Measurements from ENCODE around the gene ITFG1.
"Not testable (repeated sequence)": the region's sequence is repeated elsewhere in the genome, so short reads cannot be mapped to it uniquely, and the experiment has no call there.

The ITFG1 gene

DNA sequence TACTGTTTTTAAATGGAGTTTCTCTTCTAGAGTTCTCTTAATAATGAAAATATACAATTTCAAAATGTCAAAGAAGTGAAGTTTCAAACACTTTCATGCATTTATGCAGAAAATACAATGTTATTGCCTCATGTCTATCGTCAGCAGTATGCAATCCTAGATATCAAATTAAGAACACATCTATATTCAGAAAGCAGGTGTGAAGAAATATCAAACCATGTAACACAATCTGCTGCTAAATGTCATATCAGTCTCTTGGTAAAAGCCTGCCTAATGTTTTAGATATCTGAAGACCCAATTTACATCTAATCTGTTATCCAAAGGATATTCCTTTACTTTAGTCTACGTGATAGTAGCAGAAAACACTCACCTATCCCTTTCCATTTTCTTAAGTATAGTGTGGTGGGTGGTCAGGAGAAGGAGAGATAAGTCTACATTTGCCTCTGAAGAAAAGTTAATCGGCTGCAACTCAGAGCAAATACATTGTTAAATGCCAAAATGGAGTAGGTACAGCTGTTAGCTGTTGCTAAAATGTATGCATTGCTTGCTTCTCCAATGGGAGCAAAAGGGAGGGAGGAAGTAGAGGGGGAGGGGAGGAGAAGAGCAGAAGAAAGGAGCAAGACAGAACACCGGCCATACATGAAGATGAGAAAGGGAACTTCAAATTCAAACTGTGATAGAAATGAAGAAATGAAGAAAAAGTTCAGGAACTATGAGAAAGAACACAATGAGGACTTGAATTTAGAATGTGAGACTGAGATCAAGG is 64.9 kb downstream of the ITFG1 start:
- DNase-seq = no peak

DNA sequence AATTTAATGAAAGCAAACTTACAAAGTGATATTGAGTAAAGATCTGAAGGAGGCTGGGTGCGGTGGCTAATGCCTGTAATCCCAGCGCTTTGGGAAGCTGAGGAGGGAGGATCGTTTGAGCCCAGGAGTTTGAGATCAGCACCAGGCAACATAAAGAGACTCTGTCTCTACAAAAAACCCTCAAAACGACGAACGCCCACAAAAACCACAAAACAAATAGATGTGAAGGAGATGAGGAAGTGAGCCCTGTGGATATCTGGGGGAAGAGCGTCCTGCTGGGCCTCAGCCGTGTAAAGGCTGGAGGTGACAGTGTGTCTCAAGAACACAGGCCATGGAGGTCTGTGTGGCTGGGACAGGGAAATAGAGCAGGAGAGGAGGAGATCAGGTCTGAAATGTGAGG is 68.8 kb downstream of the ITFG1 start:
- DNase-seq = no peak

DNA sequence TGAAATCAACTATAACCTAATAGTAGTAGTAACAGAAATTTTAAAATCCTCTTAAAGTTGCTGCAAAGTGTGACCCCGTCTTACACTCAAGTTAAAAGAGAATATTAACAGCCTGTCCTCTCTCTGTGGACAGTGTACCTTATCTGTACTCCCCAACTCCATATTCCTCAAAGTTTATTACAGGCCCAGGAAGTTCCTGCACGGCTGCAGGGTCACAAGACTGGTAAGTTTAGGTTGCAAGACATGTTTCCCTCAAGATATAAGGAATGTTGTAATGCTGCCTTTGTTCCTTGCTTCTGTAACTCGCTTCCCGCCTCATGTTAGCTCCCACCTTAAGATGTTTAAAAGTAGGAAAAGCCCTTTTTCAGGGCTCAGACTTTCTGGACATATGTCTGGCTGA is 72.2 kb downstream of the ITFG1 start:
- DNase-seq = no peak

DNA sequence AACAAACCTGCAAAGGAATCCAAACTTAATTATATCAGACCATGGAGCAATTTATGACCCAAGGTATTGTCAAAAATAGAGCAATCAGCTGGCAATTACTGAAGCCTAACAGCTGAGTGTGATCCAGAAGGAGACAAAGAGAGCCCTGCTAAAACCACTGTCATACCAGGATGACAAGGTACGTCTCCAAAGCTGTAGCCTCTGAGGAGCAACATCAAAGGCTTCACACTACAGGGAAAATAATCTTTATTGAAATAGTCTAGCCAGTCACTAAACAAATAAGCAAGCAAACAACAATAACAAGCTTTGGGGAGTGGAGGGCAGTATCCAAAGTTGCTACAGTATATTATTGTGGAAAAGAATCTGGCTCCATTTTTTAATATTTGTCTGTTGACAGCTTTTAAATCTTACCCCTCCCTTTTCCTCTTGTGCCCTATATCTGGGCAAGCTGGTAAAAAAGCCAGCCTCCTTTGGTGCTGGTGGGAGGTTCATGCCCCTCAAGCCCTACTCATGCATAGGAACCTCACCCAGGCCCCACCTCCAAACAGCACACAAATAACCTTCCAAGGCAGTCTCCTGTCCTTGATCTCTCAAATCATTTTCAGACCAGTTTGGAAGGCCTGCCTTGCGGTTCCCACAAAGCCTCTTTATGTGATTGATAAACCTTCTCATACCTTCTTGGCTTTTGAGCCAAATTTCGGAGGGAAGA is 73.7 kb downstream of the ITFG1 start:
- DNase-seq = no peak

DNA sequence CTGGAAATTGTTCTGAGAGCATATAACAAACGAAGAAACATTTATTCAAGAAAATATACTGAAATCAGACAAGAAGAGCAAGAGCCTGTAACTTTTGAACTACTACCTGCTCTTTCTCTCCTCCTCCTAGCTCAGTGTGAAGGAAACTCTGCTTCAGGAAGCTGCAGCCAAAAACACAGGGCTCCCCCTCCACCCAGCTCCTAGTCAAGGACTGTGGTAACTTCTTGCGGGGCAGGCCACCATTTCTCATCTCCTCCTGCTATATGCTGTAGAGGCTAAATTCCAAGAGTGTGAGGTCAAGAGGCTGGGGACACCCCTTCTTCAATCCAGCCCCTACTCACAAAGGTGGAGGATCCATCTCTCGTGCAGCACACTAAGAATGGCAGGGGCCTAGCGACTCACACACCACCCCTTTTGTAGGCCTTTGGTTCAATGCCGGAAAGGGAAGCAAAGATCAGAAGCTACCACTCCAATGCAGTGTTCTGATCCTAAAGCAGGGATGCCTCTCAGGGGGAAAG is 74.6 kb downstream of the ITFG1 start:
- DNase-seq = no peak

DNA sequence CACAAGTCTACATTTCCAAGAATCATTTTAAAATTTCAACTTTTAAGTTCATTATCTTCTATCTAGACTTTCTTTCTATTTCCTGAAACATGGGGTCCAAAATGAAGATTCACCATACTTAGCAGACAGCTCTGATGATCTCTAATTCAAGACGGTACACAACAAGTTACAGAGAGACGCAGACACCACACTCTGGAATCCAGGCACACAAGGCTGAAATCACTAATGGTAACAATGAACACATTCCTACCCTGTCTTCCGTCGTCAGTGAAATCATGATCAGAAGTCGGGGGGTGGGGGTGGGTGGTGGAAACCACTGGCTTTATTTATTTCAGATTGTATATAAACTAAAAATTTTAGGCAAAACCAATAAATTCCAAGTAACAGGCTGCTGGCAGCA is 78.5 kb downstream of the ITFG1 start:
- no peak for DNase-seq

DNA sequence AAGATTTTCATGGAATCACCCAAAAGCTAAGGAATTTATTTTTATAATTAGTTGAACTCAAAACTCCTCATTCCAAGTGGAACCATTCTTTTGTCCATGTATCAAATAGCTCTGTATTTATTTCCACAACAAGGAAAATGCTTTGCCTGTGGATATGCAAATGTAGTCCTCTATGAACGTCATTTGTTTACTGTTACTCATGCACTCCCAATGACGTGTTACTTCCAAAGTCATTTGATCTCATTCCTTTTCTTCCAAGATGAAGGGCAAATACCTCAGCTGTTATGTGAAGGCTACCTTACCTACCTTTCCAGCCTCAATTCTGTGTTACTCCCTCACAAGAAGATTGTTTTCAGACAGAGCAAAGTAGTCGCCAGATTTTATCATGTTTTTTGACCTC is 83.7 kb downstream of the ITFG1 start:
- no peak for DNase-seq

DNA sequence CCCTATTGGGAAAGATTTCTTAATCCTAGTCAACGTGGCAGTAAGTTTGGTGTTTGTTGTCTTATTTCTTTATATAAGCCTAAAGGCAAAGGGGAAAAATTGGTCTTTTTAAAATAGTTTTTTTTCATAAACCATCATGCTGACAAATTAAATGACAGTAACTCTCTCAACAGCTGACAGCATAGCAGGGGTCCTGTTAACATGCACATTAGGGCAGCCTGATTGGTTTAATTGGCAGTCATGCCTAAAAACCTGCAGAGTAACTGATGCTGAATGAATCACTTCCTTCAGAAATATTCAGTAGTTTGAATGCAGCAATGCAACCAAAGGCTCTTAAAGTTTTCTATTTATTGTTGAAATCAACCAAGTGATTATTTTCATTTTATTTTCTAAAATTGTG is 85.4 kb downstream of the ITFG1 start:
- no peak for DNase-seq

DNA sequence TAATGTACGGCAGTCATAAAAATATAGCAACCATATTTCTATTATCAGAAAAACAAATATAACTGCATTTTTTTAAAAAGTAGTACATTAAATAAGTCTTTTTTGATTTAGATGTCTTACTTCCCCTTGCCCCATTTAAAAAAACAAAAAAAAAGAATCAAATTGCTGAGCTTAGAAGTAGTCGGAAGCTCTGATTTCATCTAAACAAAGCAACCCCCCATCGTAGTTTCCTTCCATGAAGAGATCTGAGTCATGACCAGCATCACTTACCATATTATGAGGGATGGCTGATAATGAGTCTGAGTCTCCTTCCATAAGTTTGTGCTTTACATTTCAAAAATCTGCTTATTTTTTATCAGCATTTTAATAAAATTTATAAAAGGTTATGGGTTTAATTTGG is 86.2 kb downstream of the ITFG1 start:
- DNase-seq = no peak

DNA sequence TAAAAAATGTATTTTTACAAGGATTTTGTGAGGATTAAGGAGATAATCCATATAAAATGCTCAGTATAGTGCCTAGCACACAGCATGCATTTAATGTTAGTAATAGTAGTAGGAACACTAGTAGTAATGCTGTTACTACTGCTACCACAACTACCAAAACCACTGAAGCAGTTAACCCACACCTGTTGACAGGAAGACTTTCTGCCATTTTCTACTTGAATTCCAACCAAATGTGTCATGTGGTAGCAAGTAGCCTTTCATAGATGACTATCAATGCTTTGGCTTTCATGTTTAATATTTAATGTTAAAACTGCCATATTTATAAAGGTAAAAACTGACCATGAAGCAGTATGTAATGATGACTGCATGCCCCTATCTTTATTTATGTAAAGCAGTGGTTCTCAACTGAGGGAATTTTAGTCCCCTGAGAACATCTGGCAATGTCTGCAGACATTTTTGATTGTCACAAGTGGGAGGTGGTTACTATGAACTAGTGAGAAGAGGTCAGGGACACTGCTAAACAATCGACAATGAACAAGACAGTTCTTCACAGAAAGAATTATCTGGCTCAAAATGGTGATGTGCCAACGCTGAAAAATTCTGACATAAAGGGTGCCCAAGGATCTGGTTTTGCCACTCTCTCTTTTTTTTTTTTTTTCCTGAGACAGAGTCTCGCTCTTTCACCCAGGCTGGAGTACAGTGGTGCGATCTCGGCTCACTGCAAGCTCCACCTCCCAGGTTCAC is 89.4 kb downstream of the ITFG1 start:
- DNase-seq = no peak

DNA sequence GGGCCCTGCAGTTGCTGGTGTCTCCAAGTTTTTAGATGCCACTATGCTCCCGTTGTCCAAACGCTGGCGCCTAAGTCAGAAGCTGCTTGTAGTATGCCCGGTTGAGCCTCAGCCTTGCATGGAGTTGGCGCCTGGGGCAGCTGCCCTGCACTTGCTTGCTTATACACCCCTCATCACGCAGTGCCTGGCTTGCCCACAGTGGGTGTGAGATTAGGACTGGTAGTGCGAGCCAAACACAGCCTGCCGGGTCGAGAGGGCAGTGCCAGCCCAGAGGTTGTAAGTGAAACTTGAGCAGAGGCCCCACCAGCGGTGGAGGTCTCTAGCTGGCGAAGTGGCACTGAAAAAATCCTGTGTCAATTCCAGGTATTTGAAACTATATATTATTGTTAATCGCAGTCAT is 90.3 kb downstream of the ITFG1 start:
- no peak for DNase-seq

DNA sequence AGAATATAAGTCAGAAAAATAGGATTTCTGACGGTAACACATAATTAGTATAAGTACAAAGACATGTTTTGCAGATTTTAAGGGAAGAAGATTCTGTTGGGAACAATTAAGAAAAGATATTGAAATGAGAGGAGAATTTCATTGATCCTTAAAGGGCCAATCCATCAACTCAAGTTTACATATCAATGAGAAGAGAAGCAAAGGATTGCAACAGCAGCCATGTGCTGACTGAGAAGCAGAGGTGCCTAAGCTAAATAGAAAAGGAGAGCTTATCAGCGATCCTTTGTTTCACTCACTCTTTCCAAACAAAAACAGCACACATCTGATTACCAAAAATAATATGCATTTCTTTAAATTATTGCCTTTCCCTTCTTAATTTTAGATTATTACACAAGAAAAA is 94.6 kb downstream of the ITFG1 start:
- DNase-seq = no peak

DNA sequence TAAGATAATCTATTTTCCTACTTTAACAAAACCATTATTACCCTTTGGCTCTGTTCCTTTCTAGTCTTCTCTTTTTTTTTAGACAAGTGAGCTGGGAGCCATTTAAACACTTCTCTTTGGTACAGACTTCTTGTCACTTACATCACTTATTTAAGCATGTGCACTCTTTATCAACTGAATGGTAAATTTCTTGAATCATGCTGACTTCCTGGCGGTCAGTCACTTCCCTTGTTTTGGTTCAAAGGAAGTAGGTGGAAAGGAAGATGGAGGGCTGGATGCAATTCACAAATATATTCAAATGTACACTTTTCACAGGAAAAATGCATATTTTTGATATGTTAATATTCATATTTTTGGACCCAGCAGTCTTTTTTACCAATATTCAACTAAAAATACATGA is 97.1 kb downstream of the ITFG1 start:
- no peak for DNase-seq

DNA sequence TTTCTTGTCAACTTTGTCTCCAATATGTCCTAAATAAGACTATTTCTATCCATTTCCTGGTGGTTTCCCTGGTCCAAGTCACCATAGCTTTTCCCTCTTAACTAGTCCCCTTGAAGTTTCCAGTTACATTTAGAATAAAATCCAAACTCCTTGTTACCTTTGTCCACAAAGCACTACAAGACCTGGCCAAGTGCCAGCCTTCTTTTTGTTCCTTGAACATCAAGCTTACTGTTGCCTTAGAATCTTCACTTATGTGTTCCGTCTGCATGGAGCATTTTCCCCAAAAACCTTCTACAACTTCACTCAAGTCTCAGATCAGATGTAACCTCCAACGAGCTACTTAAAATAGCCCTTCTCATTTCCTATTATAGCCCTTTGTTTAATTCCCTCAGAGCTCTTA is 101.4 kb downstream of the ITFG1 start:
- no peak for DNase-seq

DNA sequence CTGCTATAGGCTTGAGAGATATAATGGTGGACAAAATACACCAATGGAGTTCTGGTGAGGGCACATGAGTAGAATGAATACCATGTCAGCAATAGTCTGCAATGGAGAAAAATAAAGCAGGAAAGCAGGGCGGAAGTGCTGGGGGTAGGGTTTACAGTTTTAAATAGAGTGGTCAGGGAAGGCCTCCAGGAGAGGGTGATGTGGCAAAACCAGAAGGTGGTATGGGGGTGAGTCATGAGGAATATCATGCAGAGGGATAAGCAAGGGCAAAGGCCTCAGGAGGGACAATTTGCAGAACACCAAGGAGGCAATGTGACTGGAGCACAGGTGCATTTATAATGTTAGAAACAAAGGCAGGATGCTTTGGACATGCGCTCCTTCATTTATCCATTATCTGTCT is 102.0 kb downstream of the ITFG1 start:
- no peak for DNase-seq

DNA sequence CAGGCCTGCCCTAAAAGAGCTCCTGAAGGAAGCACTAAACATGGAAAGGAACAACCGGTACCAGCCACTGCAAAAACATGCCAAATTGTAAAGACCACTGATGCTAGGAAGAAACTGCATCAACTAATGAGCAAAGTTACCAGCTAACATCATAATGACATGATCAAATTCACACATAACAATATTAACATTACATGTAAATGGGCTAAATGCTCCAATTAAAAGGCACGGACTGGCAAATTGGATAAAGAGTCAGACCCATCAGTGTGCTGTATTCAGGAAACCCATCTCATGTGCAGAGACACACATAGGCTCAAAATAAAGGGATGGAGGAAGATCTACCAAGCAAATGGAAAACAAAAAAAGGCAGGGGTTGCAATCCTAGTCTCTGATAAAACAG is 111.8 kb downstream of the ITFG1 start:
- not testable (repeated sequence) for DNase-seq

DNA sequence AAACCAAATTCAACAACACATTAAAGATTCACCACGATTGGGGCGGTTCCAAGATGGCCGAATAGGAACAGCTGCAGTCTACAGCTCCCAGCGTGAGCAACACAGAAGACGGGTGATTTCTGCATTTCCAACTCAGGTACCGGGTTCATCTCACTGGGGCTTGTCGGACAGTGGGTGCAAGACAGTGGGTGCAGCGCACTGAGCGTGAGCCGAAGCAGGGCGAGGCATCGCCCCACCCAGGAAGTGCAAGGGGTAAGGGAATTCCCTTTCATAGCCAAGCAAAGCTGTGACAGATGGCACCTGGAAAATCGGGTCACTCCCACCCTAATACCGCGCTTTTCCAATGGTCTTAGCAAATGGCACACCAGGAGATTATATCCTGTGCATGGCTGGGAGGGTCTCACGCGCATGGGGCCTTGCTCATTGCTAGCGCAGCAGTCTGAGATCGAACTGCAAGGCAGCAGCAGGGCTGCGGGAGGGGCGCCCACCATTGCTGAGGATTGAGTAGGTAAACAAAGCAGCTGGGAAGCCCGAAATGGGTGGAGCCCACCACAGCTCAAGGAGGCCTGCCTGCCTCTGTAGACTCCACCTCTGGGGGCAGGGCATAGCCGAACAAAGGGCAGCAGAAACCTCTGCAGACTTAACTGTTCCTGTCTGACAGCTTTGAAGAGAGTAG is 113.7 kb downstream of the ITFG1 start:
- DNase-seq = not testable (repeated sequence)

DNA sequence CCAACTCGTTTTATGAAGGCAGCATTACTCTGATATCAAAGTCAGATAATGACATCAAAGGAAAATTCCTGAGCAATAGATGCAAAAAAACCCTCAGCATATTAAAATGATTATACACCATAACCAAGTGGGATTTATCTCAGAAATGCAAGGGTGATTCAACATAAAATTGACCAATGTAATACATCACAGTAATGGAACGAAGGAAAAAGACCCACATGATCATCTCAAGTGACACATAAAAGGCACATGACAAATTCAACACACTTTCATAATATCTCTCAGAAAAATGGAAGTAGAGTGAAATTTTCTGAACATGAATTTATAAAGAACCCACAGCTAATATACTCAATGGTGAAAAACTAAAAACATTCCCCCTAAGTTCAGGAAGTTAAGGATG is 118.8 kb downstream of the ITFG1 start:
- no peak for DNase-seq

DNA sequence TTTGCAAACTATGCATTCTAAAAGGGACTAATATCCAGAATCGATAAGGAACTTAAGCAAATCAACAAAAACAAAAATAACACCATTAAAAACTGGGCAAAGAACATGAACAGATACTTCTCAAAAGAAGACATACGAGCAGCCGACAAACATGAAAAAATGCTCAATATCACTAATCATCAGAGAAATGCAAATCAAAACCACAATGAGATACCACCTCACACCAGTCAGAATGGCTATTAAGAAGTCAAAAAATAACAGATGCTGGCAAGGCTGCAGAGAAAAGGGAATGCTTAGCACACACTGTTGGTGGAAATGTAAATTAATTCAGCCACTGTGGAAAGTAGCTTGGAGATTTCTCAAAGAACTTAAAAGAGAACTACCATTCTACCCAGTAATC is 130.3 kb downstream of the ITFG1 start:
- not testable (repeated sequence) for DNase-seq

DNA sequence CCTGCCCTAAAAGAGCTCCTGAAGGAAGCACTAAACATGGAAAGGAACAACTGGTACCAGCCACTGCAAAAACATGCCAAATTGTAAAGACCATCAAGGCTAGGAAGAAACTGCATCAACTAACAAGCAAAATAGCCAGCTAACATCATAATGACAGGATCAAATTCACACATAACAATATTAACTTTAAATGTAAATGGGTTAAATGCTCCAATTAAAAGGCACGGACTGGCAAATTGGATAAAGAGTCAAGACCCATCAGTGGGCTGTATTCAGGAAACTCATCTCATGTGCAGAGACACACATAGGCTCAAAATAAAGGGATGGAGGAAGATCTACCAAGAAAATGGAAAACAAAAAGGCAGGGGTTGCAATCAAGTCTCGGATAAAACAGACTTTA is 136.6 kb downstream of the ITFG1 start:
- DNase-seq = not testable (repeated sequence)

DNA sequence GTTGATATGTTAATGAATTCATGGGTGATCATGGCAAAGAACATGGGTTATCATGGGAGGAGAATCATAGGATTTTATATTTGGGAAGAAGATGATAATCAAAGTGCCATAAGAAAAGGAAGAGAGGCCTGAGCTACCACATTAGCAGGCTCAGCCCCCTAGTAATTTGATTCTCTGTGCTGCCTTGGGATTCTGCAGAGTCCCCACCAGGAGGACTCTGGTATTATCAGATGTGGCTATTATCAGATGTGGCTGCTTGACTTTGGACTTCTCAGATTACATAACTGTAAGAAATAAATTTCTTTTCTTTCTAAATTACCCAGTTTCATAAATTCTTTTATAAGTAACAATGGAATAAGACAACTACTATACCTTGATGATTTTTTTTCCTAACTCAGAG is 137.6 kb downstream of the ITFG1 start:
- no peak for DNase-seq

DNA sequence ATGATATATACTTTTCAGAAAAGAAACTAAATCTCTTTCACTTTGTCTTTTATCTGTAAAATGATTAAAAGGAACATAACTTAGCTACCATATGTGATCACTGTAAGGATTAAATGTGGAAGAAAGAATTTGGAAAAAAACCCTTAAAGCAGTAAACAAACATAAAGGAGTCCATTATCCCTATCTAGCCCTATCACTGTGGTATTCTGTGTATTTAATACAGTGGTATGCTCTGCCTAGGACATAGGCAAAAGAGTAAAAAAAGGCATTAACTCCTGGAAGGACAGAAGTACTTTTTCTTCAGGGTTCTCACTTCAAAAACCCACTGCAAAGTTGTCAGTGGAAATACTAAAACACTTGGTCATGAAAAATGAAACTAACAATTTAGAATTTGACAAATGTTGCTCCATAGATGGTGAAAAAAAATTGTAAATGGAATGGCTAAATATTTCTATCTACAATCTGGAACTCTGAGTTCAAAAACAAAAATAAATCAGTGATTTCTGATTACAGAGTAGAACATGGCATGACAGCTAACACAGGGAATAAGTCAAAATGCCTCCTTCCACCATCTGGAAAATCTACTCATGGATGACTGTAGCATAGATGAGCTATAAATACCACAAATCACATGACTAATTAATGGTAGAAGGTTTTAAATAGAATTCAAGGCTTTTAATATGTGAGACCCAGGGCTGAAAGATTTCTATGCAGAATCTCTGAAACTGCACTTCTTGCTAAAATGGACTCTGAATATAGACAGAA is 140.1 kb downstream of the ITFG1 start:
- DNase-seq = no peak
